SU-DHL-6 (cell line): ENCODE results near the gene RAPGEF5.

Experiments
- EZH2phosphoT487 ChIP-seq: fragments of 200-600 bp; sonication (generic), shearing (Covaris generic); conservative IDR thresholded peaks from 2 replicates; pipeline ENCODE4 v1.6.1; 2018; ENCODE audit warnings: mild to moderate bottlenecking, antibody characterized with exemption, low read length, moderate library complexity, mixed read lengths
- TF ChIP-seq, protein P1 (sequence below): fragments of 200-600 bp; sonication (generic); IDR thresholded peaks from one replicate; pipeline ENCODE4 v1.5.1; 2017; ENCODE audit warnings: antibody characterized with exemption, mild to moderate bottlenecking, low read length, moderate library complexity; ENCODE audit not compliant: insufficient read depth, poor library complexity, severe bottlenecking

DNA sequence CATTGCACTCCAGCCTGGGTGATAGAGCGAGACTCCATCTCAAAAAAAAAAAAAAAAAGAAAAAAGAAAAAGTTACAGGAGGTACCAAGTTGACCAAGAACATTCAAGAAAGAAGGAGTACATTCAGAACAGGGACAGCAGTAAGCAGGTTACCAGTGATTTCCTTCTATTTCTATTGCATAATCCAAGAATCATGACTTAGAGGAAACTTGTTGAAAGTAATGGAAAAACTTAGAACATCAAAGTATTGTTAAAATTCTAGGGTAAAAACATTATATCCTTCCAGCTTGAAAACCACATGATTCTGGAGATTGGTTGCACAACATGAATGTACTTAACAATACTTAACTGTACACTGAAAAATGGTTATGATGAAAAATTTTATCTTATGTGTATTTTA, 25.2 kb downstream of the RAPGEF5 start:
- TF ChIP-seq, protein P1, sequence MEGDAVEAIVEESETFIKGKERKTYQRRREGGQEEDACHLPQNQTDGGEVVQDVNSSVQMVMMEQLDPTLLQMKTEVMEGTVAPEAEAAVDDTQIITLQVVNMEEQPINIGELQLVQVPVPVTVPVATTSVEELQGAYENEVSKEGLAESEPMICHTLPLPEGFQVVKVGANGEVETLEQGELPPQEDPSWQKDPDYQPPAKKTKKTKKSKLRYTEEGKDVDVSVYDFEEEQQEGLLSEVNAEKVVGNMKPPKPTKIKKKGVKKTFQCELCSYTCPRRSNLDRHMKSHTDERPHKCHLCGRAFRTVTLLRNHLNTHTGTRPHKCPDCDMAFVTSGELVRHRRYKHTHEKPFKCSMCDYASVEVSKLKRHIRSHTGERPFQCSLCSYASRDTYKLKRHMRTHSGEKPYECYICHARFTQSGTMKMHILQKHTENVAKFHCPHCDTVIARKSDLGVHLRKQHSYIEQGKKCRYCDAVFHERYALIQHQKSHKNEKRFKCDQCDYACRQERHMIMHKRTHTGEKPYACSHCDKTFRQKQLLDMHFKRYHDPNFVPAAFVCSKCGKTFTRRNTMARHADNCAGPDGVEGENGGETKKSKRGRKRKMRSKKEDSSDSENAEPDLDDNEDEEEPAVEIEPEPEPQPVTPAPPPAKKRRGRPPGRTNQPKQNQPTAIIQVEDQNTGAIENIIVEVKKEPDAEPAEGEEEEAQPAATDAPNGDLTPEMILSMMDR, result no peak
- TF ChIP-seq EZH2phosphoT487, result no peak
